ENCODE data around the gene MRPS24. TPM values are rescaled to one million over a fixed set of nuclear protein-coding genes. Genes with fewer than 3 reads are reported as not detected.

Gene MRPS24
- total RNA-seq: 131 and 181 TPM in 2 replicates

GRCh38 chr7:43869006-43869866, at the start of gene MRPS24:
MRPS24 (minus strand) TSS chr7:43869517; CDS start chr7:43869495, 22 bp downstream.

GRCh38 chr7:43906331-43907010, 37.2 kb upstream of the MRPS24 start, which contains the start of gene URGCP:
URGCP (minus strand) TSS chr7:43906596; CDS start chr7:43906575, 21 bp downstream.

Other genes starting within 250 kb of the MRPS24 start
- 45.4 and 54.4 TPM in 2 replicates for gene COA1, start 140.0 kb downstream of the MRPS24 start, total RNA-seq
- gene BLVRA, start 110.8 kb downstream of the MRPS24 start, total RNA-seq: 28.9 and 40.1 TPM in 2 replicates
- 14.5 and 19.8 TPM in 2 replicates for gene URGCP, start 37.1 kb upstream of the MRPS24 start, total RNA-seq
- gene UBE2D4, start 56.9 kb upstream of the MRPS24 start, total RNA-seq: 16.0 and 19.6 TPM in 2 replicates
- gene SPDYE1, start 128.4 kb upstream of the MRPS24 start, total RNA-seq: not detected in 2 replicates
- 89.9 and 130 TPM in 2 replicates for gene DBNL, start 175.2 kb upstream of the MRPS24 start, total RNA-seq
- 0.25 TPM in 1 of 2 replicates, not detected in the other for gene PGAM2, start 196.1 kb upstream of the MRPS24 start, total RNA-seq
- 9.1 and 29.7 TPM in 2 replicates for gene POLM, start 213.0 kb upstream of the MRPS24 start, total RNA-seq
- gene AEBP1, start 234.8 kb upstream of the MRPS24 start, total RNA-seq: 94.0 and 273 TPM in 2 replicates